NT2/D1 (cell line): ENCODE results near the gene USH1C.

Experiments
- DNase-seq: peaks from one replicate; pipeline ENCODE4 v3.0.0-alpha.2; 2011; ENCODE audit warnings: low read depth, low spot score
- H3K27me3 ChIP-seq: 2 replicates; pipeline ENCODE4 v1.6.0; 2011; ENCODE audit warnings: mild to moderate bottlenecking; ENCODE audit not compliant: insufficient read length, insufficient read depth
- H3K36me3 ChIP-seq: 2 replicates; pipeline ENCODE4 v1.6.1; 2011; ENCODE audit warnings: mild to moderate bottlenecking, low read length, mixed read lengths; ENCODE audit not compliant: insufficient read depth, insufficient read length
- H3K4me1 ChIP-seq: 2 replicates; pipeline ENCODE4 v1.5.1; 2011; ENCODE audit not compliant: insufficient read depth, insufficient read length
- H3K4me3 ChIP-seq: 2 replicates; pipeline ENCODE4 v1.5.1; 2011; ENCODE audit warnings: low read depth; ENCODE audit not compliant: insufficient read length
- H3K9ac ChIP-seq: 2 replicates; pipeline ENCODE4 v1.6.0; 2011; ENCODE audit warnings: low read depth; ENCODE audit not compliant: insufficient read length
- H3K9me3 ChIP-seq: 2 replicates; pipeline ENCODE4 v1.5.1; 2011; ENCODE audit warnings: mild to moderate bottlenecking, low read length; ENCODE audit not compliant: insufficient read depth
- SUZ12 ChIP-seq: IDR thresholded peaks from 2 replicates; pipeline ENCODE4 v1.6.1; 2011; ENCODE audit not compliant: insufficient read length, insufficient read depth; ENCODE audit errors: extremely low read depth
- YY1 ChIP-seq: IDR thresholded peaks from 2 replicates; pipeline ENCODE4 v1.6.1; 2011; ENCODE audit not compliant: insufficient read length, insufficient read depth
- ZNF274 ChIP-seq: IDR thresholded peaks from 2 replicates; pipeline ENCODE4 v1.6.1; 2011; ENCODE audit warnings: mild to moderate bottlenecking, low read depth, low read length

The USH1C gene

GRCh38 chr11:17460406-17460805 is 83.8 kb downstream of the USH1C start:
- no peak overlapping the region for H3K4me3 ChIP-seq
- DNase-seq: no peak
- no peak overlapping the region for H3K9ac ChIP-seq
- TF ChIP-seq ZNF274: no peak
- no peak for TF ChIP-seq YY1
- no peak for TF ChIP-seq SUZ12
- H3K36me3 ChIP-seq: no peaks in the 10 kb centered on the region
- no peaks in the 10 kb centered on the region for H3K9me3 ChIP-seq
- peaks cover 2% of the 10 kb centered on the region for H3K4me1 ChIP-seq
- H3K27me3 ChIP-seq: no peaks in the 10 kb centered on the region

GRCh38 chr11:17459236-17459896 is 84.8 kb downstream of the USH1C start:
- Histone ChIP-seq H3K9ac (no peak overlapping the region), H3K9me3 (no peaks in the 10 kb centered on the region), H3K4me1 (peaks cover 2% of the 10 kb centered on the region), H3K27me3 (no peaks in the 10 kb centered on the region), H3K4me3 (no peak overlapping the region), H3K36me3 (no peaks in the 10 kb centered on the region)
- no peak for DNase-seq
- TF ChIP-seq YY1 (no peak), SUZ12 (no peak), ZNF274 (no peak)

DNA sequence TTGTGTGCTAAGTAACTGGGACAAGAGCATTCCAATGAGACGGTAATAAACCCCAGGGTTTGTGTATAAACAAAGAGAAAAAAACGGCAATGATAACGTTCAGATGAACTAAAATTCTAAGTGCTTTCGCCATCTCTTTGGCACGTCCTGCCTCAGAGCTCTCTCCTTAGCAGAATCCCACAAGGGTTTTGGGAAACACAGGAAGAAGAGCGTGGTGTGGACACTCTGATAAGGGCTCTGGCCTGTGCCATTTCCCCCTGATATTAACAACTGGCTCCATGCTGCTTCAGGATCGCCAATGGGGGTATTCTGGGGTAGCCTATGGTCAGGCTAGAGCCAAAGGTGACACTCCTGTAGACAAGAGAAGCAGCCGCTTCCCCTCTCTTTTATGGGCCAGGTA is 85.9 kb downstream of the USH1C start:
- no peaks in the 10 kb centered on the region for H3K36me3 ChIP-seq
- H3K4me1 ChIP-seq: peaks cover 2% of the 10 kb centered on the region
- no peaks in the 10 kb centered on the region for H3K9me3 ChIP-seq
- no peak for TF ChIP-seq ZNF274
- H3K27me3 ChIP-seq: no peaks in the 10 kb centered on the region
- no peak overlapping the region for H3K9ac ChIP-seq
- H3K4me3 ChIP-seq: no peak overlapping the region
- no peak for DNase-seq

- no peak overlapping the region for H3K4me3 ChIP-seq
- no peak for TF ChIP-seq YY1
- TF ChIP-seq ZNF274: no peak
- no peak for TF ChIP-seq SUZ12
Observed at GRCh38 chr11:17457396-17458173, 86.6 kb downstream of the USH1C start.

GRCh38 chr11:17452668-17453067 is 91.5 kb downstream of the USH1C start:
- Histone ChIP-seq H3K4me3 (no peak overlapping the region), H3K9me3 (peaks cover 7% of the 10 kb centered on the region; the same call in 1 of the 2 replicates), H3K4me1 (no peaks in the 10 kb centered on the region), H3K36me3 (no peaks in the 10 kb centered on the region), H3K27me3 (no peaks in the 10 kb centered on the region), H3K9ac (no peak overlapping the region)
- no peak for TF ChIP-seq YY1
- no peak for TF ChIP-seq SUZ12
- TF ChIP-seq ZNF274: no peak
- DNase-seq: no peak

More at GRCh38 chr11:17457396-17458173, 86.6 kb downstream of the USH1C start:
- no peaks in the 10 kb centered on the region for H3K27me3 ChIP-seq
- H3K36me3 ChIP-seq: no peaks in the 10 kb centered on the region
- peaks cover 2% of the 10 kb centered on the region for H3K4me1 ChIP-seq
- H3K9me3 ChIP-seq: peaks cover 2% of the 10 kb centered on the region; the same call in 1 of the 2 replicates
- no peak for DNase-seq
- no peak overlapping the region for H3K9ac ChIP-seq

DNA sequence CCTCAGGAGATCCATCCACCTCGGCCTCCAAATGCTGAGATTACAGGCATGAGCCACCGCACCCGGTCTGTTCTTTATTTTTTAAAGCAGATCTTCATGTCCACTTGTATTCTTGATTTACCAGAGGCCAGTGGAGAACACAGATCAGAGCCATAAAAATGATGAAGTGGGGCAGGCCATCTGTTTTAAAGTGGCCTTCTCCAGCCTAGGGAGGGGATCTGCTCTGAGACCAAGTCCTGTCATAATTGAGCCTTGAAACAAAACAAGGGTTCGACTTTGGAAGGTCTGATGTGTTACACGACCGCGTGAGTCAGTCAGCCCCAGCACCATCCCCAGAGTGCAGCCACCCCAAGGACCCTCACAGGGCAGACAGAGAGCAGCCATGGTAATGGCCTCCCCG is 95.1 kb downstream of the USH1C start:
- no peak for TF ChIP-seq ZNF274
- peaks cover 7% of the 10 kb centered on the region; the same call in 1 of the 2 replicates for H3K9me3 ChIP-seq
- no peaks in the 10 kb centered on the region for H3K27me3 ChIP-seq
- no peak overlapping the region for H3K9ac ChIP-seq
- no peak overlapping the region for H3K4me3 ChIP-seq
- no peaks in the 10 kb centered on the region for H3K36me3 ChIP-seq
- no peaks in the 10 kb centered on the region for H3K4me1 ChIP-seq
- DNase-seq: no peak

DNA sequence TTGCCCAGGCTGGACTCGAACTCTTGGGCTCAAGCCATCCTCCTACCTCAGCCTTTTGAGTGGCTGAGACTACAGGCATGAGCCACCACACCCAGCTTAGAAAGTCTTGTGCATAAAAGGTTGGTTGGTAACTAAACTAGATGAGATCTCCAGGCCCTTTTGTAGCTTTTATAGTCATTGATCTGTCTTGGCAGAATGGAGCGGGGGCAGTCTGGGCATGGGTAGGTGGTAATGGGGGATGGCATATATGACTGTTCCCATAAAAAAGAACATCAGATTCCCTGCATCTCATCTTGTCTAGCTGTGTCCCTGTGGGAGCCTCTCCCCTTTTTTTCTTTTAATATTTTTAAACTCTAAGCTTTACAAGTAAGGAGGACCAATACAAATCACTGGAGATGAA is 97.7 kb downstream of the USH1C start:
- no peaks in the 10 kb centered on the region for H3K36me3 ChIP-seq
- no peak overlapping the region for H3K4me3 ChIP-seq
- H3K4me1 ChIP-seq: peaks cover 2% of the 10 kb centered on the region
- H3K9ac ChIP-seq: no peak overlapping the region
- H3K9me3 ChIP-seq: no peaks in the 10 kb centered on the region; the same call in 1 of the 2 replicates
- no peak for DNase-seq
- TF ChIP-seq SUZ12 (no peak), YY1 (no peak), ZNF274 (no peak)
- H3K27me3 ChIP-seq: no peaks in the 10 kb centered on the region
